Choroid plexus epithelial cell (primary cell): Measurements from ENCODE around the gene SRCAP.

Experiments
- DNase-seq: peaks from one replicate; pipeline ENCODE4 v3.0.0-alpha.2; 2010; ENCODE audit warnings: low read depth
- H3K4me3 ChIP-seq: 2 replicates; pipeline ENCODE4 v1.5.1; 2011; ENCODE audit warnings: low read depth, mild to moderate bottlenecking, control low read depth, low read length, moderate library complexity
- TF ChIP-seq, protein P1 (sequence below): conservative IDR thresholded peaks from 2 replicates; pipeline ENCODE4 v1.5.1; 2011; ENCODE audit warnings: low read depth, mild to moderate bottlenecking, control low read depth, inconsistent platforms, low read length, moderate library complexity

Gene SRCAP

DNA sequence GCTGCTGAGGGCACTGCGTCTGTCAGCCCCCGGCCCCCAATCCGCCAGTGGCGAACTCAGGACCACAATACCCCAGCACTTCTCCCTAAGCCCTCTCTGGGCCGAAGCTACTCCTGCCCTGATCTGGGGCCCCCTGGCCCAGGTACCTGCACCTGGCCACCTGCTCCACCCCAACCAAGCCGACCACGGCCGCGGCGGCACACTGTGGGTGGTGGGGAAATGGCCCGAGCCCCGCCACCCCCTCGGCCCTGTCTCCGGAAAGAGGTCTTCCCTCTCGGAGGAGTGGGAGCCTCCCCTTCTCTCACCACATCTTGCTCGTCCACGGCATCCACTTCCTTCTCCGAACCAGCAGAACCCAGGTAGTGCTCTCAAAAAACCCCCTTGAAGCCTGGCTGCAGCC, 44.1 kb upstream of the SRCAP start:
- DNase-seq, result no peak
- no peak overlapping the region for H3K4me3 ChIP-seq
- TF ChIP-seq, protein P1, sequence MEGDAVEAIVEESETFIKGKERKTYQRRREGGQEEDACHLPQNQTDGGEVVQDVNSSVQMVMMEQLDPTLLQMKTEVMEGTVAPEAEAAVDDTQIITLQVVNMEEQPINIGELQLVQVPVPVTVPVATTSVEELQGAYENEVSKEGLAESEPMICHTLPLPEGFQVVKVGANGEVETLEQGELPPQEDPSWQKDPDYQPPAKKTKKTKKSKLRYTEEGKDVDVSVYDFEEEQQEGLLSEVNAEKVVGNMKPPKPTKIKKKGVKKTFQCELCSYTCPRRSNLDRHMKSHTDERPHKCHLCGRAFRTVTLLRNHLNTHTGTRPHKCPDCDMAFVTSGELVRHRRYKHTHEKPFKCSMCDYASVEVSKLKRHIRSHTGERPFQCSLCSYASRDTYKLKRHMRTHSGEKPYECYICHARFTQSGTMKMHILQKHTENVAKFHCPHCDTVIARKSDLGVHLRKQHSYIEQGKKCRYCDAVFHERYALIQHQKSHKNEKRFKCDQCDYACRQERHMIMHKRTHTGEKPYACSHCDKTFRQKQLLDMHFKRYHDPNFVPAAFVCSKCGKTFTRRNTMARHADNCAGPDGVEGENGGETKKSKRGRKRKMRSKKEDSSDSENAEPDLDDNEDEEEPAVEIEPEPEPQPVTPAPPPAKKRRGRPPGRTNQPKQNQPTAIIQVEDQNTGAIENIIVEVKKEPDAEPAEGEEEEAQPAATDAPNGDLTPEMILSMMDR, result no peak

DNA sequence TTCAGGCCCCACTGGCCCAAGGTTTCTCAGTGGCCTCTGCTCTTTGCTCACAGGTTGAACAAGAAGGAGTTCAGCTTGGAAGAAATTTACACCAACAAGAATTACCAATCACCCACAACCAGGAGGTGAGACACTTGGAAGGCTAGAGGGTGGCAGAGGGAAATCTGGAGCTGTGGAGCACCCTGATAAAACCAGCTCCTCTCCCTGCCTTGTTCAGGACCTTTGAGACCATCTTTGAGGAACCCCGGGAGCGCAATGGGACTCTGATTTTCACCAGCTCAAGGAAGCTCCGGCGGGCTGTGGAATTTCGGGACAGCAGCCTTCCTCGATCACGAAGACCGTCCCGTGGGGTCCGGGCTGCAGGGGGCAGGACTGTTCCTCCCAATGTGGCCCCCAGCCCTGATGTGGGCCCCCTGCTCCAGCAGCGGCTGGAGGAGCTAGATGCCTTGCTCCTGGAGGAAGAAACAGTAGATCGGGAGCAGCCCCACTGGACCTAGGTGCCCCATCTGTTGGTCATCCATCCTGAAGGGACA, 43.1 kb upstream of the SRCAP start:
- no peak overlapping the region for H3K4me3 ChIP-seq
- TF ChIP-seq, protein P1, result no peak
- no peak for DNase-seq

DNA sequence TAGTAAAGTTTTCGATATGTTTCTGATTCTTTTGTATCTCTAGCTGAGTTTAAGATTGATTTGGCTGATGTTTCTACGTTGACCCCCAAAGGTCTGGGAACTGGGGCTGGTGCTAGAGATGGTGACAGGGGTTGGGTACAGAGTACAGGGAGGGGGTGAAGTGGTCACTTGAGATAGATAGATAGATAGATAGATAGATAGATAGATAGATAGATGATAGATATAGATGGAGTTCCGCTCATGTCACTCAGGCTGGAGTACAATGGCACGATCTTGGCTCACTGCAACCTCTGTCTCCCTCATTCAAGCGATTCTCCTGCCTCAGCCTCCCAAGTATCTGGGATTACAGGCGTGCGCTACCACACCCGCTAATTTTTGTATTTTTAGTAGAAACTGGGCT, 42.6 kb upstream of the SRCAP start:
- TF ChIP-seq, protein P1, result no peak
- H3K4me3 ChIP-seq, result no peak overlapping the region
- no peak for DNase-seq

DNA sequence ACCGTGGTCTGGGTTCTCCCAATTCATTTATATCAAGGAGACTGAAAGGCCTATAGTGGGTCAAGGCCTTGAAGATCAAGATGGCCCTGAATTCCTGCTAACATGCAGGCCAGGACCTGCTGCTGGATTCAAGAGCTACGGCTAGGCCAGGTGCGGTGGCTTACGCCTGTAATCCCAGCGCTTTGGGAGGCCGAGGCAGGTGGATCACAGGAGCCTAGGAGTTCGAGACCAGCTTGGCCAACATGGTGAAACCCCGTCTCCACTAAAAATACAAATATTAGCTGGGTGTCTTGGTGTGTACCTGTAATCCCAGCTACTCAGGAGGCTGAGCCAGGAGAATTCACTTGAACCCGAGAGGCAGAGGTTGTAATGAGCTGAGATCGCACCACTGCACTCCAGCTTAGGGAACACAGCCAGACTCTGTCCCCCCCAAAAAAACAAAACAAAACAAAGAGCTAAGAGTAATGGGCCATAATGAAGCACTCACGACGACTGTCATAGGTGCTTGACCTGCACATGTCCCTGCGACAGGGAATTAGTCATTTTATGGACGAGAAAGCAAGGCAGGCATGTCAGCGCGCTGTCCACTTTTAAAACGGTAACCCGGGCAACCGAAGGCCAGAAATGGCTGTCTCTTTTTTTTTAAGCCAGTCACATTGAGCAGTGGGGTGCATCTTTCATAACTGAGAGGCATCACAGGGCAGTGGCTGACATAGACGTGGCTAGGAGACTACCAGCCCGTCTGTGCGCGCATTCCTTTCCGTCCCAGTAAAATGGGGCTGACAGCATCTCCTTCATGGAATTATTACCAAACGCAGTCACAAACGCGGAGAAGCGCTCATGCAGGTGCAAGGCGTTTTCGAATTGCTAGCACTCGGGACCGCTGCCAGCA, 41.8 kb upstream of the SRCAP start:
- no peak for DNase-seq
- H3K4me3 ChIP-seq, result peak overlapping the region; percentile 56
- TF ChIP-seq, protein P1, result no peak

DNA sequence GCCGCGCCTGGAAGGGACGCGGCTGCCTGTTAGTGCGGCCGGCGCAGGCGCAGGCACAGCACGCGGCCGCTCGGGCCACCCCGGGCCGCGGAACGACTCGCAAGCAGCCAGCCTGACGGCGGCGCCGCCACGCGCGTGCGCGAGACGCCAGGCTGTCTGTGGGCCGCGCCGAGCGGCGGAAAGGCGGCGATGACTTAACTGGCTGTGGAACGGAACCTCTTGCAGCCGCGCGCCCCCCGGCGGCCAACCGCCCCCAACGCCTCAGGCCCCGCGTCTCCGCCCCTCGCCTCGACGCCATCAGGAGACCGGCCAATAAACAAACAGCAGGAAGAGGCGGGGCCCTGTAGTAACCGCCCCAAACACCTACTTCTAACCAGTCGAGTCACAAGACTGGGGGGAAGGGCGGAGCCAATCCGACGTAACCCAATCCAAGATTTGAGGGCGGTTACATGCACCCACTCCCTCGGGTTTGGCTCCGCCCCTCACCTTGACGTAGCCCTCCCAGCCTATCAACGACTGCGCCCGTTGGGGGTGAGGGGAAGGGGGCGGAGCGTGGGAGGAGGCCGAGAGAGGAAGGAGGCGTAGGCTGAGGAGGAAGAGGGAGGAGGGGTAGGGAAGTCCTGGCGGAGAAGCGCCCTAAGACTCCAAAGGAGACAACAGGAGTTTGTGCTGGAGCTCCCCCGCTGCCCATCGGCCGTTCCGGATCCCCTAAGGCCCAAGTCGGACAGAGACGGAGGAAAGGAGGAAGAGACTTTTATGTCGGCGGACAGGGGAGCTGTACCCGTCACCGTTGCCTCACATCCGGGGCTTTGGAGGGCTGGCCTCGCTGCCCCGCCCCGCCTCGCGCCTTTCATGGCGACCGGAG, 40.9 kb upstream of the SRCAP start, which contains the start of gene FBRS:
Gene FBRS, plus strand, starts transcription at position 566 of the 865 bp plus-strand sequence. CDS start 1,088 bp downstream, outside the sequence.
- peak; percentile 100 for DNase-seq
- TF ChIP-seq, protein P1, result peak; percentile 63
- H3K4me3 ChIP-seq, result peak within 1 kb of the TSS; percentile 91

DNA sequence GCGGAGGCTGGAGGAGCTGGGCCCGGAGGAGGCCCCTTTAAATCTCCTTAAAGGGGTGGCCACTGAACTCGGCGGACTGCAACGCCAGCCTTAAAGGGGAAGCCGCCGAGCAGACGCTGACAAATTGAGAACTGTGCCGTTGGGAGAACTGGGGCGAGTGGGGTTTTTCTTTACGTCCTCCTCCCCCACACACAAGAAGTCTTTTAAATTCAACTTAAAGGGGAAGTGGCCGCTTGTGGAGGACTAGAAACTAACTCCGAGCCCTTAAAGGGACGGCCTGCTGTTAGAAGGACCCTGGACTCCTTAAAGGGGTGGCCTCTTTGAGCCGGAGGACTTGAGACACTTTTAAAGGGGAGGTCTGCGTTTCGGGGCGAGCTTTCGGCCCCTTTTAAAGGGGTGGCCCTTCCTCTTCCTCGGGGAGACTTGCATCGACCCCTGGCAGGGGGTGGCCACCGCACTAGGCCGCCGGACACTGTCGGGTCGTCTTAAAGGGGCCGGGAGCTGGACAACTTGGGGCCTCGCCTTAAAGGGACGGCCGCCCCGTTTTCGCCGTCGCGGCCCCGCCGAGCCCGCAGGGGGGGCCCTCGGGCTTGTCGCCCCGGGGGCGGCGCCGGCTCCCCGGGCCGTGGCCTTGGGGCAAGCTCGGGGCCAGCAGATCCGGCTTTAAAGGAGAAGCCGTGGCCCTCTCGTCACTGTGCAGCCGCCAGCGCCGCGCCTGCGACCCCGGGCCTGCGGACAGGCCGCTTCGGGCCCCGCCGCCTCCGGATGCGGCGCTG, 40.1 kb upstream of the SRCAP start:
- peak overlapping the region; percentile 91 for H3K4me3 ChIP-seq
- TF ChIP-seq, protein P1, result no peak
- DNase-seq, result peak; percentile 98
